ENCODE results near the gene ALDH3B2.
A peak's percentile ranks its signal among the peaks of the same experiment; 100 is the strongest.
"Not testable (repeated sequence)": the region's sequence is repeated elsewhere in the genome, so short reads cannot be mapped to it uniquely, and the experiment has no call there.

The ALDH3B2 gene

GRCh38 chr11:67641338-67642172, 32.9 kb downstream of the ALDH3B2 start:
- no peak for DNase-seq

GRCh38 chr11:67640758-67641337, 33.6 kb downstream of the ALDH3B2 start:
- DNase-seq: no peak

GRCh38 chr11:67640021-67640757, 34.2 kb downstream of the ALDH3B2 start:
- DNase-seq: peak; percentile 31 to 87

GRCh38 chr11:67639438-67639859, 35.0 kb downstream of the ALDH3B2 start, which contains the start of gene TBX10:
TBX10 (minus strand) TSS chr11:67639763; CDS start chr11:67639472, 291 bp downstream.
- no peak for DNase-seq

GRCh38 chr11:67638535-67639437, 35.6 kb downstream of the ALDH3B2 start:
- DNase-seq: no peak

GRCh38 chr11:67637441-67637840, 37.0 kb downstream of the ALDH3B2 start:
- not testable (repeated sequence) for DNase-seq

- DNase-seq: no peak
Measured at GRCh38 chr11:67636962-67637361, 37.5 kb downstream of the ALDH3B2 start.

- no peak for DNase-seq
Measured at GRCh38 chr11:67635231-67635521, 39.2 kb downstream of the ALDH3B2 start.

- peak in 1 of 2 experiments; percentile 48 for DNase-seq
Measured at GRCh38 chr11:67634366-67635230, 39.8 kb downstream of the ALDH3B2 start.

GRCh38 chr11:67633758-67634365, 40.6 kb downstream of the ALDH3B2 start:
- no peak for DNase-seq

- DNase-seq: no peak
Measured at GRCh38 chr11:67632982-67633755, 41.3 kb downstream of the ALDH3B2 start.

GRCh38 chr11:67632175-67632981, 42.0 kb downstream of the ALDH3B2 start:
- DNase-seq: no peak

GRCh38 chr11:67631853-67632174, 42.6 kb downstream of the ALDH3B2 start:
- DNase-seq: no peak

- no peak for DNase-seq
Measured at GRCh38 chr11:67631411-67631810, 43.0 kb downstream of the ALDH3B2 start.

- DNase-seq: no peak
Measured at GRCh38 chr11:67630943-67631331, 43.5 kb downstream of the ALDH3B2 start.

GRCh38 chr11:67630228-67630942, 44.0 kb downstream of the ALDH3B2 start:
- DNase-seq: peak; percentile 94 to 100

GRCh38 chr11:67629386-67630227, 44.8 kb downstream of the ALDH3B2 start, which contains the start of gene NUDT8:
NUDT8 (minus strand) TSS chr11:67629937; CDS start chr11:67629911, 26 bp downstream.
- peak; percentile 92 to 97 for DNase-seq
